OCI-LY1 (cell line): ENCODE data around the gene CCL3.

Experiments used
- EZH2 ChIP-seq: fragments of 200-600 bp; sonication (generic), shearing (Covaris generic); IDR thresholded peaks from 2 replicates; pipeline ENCODE4 v1.8.0; 2017; ENCODE audit warnings: borderline replicate concordance, mixed run types, mild to moderate bottlenecking, antibody characterized with exemption, low read length, moderate library complexity, mixed read lengths
- TF ChIP-seq, protein P1 (sequence below): fragments of 200-600 bp; sonication (generic), shearing (Covaris generic); IDR thresholded peaks from 2 replicates; pipeline ENCODE4 v1.5.1; 2017; ENCODE audit warnings: mild to moderate bottlenecking, antibody characterized with exemption, low read length, moderate library complexity, mixed read lengths

DNA sequence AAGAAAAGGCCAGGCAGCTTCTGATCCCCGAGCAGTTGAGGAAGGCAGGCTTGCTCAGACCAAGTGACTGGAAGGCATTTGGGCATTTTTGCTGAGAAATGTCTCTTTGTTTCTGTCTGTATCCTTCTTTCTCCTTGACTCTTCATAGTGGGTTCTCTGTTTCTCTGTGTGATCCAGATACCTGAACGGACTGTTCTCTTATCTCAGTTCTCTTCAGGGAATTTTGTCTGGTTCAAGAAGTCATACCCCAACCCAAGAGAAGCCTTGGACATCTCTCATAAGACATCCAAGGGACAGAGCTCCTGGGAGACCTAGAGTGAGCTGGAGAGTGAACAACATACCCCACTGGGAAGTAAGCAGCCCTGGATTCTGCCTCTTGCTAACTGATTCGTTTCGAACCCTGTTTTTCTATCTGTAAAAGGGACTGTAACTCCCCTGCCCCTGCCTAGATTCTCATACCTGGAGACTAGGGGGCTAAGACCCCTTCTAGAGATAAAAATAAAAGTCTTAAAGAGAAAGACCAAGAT, 541 bp downstream of the CCL3 start:
- TF ChIP-seq, protein P1, sequence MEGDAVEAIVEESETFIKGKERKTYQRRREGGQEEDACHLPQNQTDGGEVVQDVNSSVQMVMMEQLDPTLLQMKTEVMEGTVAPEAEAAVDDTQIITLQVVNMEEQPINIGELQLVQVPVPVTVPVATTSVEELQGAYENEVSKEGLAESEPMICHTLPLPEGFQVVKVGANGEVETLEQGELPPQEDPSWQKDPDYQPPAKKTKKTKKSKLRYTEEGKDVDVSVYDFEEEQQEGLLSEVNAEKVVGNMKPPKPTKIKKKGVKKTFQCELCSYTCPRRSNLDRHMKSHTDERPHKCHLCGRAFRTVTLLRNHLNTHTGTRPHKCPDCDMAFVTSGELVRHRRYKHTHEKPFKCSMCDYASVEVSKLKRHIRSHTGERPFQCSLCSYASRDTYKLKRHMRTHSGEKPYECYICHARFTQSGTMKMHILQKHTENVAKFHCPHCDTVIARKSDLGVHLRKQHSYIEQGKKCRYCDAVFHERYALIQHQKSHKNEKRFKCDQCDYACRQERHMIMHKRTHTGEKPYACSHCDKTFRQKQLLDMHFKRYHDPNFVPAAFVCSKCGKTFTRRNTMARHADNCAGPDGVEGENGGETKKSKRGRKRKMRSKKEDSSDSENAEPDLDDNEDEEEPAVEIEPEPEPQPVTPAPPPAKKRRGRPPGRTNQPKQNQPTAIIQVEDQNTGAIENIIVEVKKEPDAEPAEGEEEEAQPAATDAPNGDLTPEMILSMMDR, result no peak
- TF ChIP-seq EZH2, result no peak
